Stimulated activated CD8-positive, alpha-beta memory T cell treated with anti-CD3 and anti-CD28 coated beads, Interleukin-15, amount 100 ng/mL, for 1 hour (primary cell): ENCODE data around the gene SLC24A3.

ENCODE experiments used
- DNase-seq: peaks from one replicate; pipeline ENCODE4 v3.0.0-alpha.2; 2020; ENCODE audit warnings: low read depth

SLC24A3 gene

GRCh38 chr20:19679900-19680495, 467.6 kb downstream of the SLC24A3 start:
- no peak for DNase-seq

GRCh38 chr20:19682249-19682648, 469.8 kb downstream of the SLC24A3 start:
- DNase-seq = no peak

- DNase-seq = no peak
Observed at GRCh38 chr20:19683188-19683587, 470.7 kb downstream of the SLC24A3 start.

- DNase-seq = no peak
Observed at GRCh38 chr20:19683822-19684221, 471.4 kb downstream of the SLC24A3 start.

GRCh38 chr20:19688031-19688806, 475.8 kb downstream of the SLC24A3 start:
- no peak for DNase-seq

- DNase-seq = no peak
Observed at GRCh38 chr20:19690462-19690861, 478.0 kb downstream of the SLC24A3 start.

GRCh38 chr20:19691125-19691524, 478.7 kb downstream of the SLC24A3 start:
- DNase-seq = no peak

GRCh38 chr20:19692100-19692499, 479.7 kb downstream of the SLC24A3 start:
- DNase-seq = no peak

- DNase-seq = peak; percentile 4
Observed at GRCh38 chr20:19692685-19693119, 480.3 kb downstream of the SLC24A3 start.

GRCh38 chr20:19693508-19693907, 481.1 kb downstream of the SLC24A3 start:
- DNase-seq = no peak

- no peak for DNase-seq
Observed at GRCh38 chr20:19695081-19695480, 482.6 kb downstream of the SLC24A3 start.

- no peak for DNase-seq
Observed at GRCh38 chr20:19696620-19697019, 484.2 kb downstream of the SLC24A3 start.

- DNase-seq = no peak
Observed at GRCh38 chr20:19697415-19697814, 485.0 kb downstream of the SLC24A3 start.

- no peak for DNase-seq
Observed at GRCh38 chr20:19699180-19699971, 486.9 kb downstream of the SLC24A3 start.

GRCh38 chr20:19701429-19701828, 489.0 kb downstream of the SLC24A3 start:
- DNase-seq = no peak

- DNase-seq = no peak
Observed at GRCh38 chr20:19706463-19706862, 494.0 kb downstream of the SLC24A3 start.

GRCh38 chr20:19709635-19710335, 497.3 kb downstream of the SLC24A3 start:
- DNase-seq = no peak

- no peak for DNase-seq
Observed at GRCh38 chr20:19710336-19711120, 498.1 kb downstream of the SLC24A3 start.

- no peak for DNase-seq
Observed at GRCh38 chr20:19711126-19711525, 498.7 kb downstream of the SLC24A3 start.

- no peak for DNase-seq
Observed at GRCh38 chr20:19712721-19713260, 500.3 kb downstream of the SLC24A3 start.
